NOMO-1 (cell line): ENCODE measurements around the gene JMJD7.

Experiments
- DNase-seq, 2 experiments: peaks; one replicate each; lab custom pipeline; 2025; ENCODE audit not compliant: unreplicated experiment in 2 of 2; lab: John Stamatoyannopoulos, UW

JMJD7 gene

DNA sequence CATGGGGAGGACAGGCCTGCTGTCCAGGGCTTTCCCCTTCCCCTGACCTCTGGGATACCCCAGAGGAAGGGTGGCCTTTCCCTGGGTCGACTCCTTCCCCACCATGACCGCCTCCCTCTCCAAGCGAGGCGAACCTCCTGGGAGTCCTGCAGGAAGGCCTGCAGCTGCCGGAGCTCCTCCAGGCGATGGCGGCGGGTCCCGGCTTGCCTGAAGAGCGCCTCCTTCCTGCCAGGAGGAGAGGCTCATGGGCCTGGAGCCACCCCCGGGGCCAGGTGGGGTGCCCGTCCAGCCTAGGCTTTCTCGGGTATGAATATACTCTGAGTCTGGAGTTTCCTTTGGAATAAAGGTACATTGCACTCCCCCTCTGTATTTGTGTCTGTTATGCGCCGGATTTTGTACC is 30.9 kb downstream of the JMJD7 start:
- no peak for DNase-seq

DNA sequence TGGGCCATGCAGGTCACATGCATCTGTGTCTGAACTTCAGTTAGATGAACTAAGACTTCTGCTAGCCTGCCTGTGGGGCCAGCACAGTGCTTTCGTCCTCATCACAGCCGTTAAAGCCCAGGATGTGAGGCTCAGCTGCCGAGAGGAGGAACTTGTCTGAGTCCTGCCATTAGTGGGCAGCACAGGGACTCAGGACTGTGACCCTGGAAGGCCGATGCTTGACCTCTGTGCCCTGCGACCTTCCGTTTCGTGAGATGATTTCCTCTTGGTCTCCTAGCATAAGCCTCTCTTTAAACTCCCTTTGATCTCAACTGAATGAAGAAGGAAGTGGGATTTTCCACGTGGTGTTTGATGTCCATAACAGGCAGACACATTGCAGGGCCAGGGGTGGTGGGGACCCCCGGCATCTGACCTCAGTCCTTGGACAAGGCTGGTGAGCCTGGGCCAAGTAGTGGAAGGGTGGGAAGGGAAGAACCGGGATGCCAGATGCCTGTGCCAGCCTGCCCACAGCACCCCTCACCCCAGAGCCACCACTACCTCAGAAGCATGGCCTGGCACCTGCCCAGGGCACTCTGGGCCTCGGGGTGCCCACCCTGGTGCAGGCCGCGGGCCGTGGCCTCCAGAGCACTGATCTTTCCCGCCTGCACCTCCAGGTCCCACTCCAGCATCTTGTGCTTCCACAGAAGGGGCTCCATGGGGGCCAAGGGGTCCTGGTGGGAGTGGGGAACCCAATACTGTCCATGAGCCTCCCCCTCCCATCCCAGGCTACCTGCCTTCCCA is 32.3 kb downstream of the JMJD7 start:
- DNase-seq = no peak

DNA sequence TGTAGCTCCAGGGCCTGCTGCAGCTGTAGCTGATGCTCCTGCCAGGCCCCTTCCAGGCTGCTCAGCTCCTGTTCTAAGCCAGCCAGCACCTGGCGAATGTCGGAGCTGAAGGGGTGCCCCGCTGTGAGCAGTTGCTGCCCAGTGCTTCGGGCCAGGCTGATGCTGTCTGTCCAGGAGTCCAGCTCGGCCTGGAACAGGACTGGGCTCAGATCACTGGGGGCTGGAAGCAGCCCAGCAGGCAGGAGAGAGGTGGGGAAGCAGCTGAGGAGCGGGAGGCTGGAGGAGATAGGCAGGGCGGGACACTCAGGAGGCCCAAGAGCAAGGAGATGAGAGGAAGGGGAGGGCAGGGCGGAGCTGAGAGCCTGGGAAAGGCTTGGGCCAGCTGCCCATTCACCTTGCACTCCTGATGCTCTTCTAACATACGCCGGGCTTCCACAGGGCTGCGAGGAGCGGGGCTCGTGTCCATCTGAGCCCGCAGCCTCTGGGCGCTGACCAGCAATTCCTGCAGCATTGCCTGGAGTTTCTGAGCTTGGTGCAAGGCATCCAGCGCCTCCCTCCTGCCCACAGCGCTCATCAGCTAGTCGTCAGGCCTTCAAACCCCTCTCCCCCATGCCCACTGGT is 34.0 kb downstream of the JMJD7 start:
- DNase-seq = no peak

DNA sequence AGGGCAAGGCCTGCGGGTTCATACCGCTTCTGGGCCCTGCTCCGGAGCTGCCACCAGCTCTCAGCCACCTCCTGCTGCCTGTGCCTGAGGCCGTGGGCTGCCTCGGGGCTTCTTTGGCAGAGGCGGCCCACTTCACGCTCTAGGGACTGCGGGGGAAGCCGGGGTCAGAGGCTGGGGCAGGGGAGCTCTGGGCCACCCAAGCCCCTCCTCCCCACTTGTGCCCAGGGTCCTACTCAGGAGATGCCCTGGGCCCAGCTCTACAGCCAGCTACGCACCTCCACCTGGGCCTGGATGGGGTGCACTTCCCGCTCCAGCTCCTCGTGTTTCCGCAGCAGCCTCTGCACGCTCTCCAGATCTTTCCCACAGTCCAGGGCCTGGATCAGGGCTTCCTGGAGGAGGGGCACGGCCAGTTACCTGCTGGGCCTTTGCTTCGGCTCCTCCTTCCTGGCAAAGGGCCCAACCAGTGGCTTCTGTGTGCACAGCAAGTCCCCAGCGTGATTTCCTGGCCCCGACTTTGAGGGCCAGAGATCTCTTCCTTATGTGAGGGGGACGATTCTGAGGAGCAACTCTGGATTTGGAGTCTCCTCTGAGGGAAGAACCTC is 34.7 kb downstream of the JMJD7 start:
- DNase-seq = no peak

- DNase-seq = no peak
These were observed 37.7 kb downstream of the JMJD7 start for GRCh38 chr15:41865490-41866055.

- no peak for DNase-seq
These were observed 38.4 kb downstream of the JMJD7 start for GRCh38 chr15:41866263-41866703.

DNA sequence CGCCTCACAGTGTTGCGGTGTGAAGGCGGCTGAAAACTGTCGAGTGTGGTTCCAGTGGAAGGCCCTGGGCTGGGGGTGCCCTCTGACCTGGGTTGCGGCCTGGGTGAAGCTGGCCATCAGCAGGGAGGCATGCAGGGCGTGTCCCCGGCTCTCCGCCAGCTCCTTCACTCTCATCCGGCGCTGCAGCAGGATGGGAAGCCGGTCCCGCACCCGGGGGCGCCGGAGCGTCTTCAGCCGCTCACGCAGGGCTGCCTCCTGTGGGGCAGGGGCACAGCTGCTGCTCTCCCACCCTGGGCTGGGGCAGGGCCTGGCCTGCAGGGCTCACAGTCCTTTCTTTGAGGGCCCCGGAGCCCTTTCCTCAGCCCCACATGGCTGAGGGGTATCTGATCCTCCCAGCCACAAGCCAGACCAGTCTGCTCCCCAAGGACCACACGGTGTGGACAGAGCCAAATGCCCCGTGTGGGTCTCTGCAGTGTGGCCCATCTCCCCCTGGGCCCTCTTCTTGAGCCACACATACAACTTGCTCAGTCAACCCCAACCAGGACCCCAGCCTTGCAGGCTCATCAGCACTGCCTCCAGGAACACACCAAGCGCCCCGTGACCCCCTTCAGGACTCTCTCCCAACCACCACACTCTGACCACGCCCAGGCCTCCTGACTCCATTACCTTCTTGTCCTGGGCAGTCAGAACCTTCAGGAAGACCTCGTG is 39.1 kb downstream of the JMJD7 start:
- no peak for DNase-seq

DNA sequence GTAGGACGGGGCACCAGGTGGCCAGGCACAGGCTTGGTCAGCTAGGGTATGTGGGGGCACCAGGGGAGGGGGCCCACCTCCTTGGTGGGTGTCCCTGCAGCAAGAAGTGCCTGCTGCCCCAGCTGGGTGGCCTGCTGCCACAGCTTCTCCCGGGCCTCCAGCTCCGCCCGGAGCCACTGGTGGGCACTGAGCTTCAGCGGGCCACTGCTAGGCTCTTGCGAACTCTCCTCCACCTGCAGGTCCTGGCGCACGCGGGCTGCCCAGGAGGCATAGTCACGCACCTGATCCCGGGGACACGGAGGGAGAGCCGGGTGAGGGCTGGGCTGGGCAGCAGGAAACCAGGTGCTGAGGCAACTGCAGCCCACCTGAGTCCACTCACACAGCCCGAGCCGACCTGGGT is 40.4 kb downstream of the JMJD7 start:
- DNase-seq = no peak

GRCh38 chr15:41869770-41870688 is 42.1 kb downstream of the JMJD7 start:
- no peak for DNase-seq

DNA sequence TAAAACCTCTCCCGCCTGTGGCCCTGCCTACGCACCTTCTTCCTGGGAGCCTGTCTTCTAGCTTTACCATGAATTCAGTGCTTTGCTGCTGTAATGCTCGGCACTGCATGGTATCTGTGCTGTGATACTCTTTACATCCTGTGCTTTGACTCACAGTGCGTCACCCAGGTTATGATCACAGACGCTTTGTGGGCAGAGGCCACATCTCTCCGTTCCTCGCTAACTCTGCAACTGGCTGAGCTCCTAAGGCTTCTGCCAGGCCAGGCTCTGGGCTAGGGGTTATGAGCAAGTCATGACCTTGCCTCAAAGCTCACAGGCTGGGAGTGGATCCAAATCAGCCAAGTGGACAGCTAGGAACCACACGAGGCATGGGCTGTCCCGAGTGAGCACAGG is 42.8 kb downstream of the JMJD7 start:
- DNase-seq = no peak

DNA sequence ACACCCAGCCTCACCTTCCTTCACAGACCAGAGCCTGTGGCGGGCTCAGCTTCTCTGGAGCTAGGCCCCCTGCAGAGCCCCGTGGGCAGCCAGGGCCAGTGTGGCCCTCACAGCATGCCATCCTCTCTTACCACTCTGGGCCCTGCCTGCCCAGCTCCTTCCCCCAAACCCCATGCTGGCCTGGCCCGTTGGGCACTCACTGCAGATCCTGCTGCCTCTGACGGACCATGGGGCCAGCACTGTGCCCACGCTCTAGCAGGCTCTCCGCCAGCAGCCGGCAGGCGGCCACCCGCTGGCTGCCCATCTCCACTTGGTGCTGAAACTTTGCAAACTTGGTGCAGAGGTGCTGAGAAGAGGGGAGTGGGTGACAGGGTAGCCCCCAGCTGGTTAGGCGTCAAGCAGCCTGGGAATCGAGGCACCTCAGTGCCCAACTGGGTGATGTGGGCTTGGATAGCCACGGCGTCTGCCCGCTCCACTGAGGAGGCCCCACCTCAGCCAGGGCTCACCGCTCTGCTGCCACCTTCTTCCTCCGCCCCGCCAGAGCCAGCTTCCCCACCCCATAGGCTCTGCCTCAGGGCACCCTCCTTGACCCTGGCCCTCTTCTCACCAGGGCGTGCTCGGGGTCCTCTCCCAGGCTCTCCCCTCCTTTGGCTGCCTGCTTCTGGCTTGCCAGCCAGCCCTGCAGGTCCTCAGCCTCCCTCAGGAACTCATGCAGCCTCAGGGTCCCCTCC is 43.4 kb downstream of the JMJD7 start:
- DNase-seq = no peak

DNA sequence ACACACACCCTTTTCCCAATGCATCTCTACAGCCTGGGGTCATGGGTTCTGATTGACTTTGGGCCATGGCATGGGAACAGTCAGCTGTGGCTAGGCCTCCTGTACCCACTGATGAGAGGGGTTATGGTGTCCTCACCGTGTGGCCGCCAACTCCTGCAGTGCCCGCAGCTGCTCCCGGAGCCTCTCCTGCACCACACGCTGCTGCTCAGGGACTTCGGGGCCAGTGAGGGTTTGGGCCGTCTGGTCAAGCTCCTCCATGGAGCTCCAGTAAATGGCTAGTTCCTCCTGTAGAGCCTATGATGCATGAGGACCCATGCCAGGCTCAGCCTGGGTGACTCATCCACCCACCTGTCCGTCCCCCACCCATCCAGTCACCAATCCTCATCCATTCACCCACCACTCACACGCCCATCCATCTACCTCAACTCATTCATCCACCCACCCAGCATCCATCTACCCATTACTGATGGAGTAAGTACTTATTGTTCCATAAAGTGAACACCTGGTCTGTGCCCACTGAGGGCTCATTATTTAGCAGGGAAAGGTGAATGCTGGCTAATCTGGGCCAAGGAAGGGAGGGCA is 44.4 kb downstream of the JMJD7 start:
- DNase-seq = no peak

DNA sequence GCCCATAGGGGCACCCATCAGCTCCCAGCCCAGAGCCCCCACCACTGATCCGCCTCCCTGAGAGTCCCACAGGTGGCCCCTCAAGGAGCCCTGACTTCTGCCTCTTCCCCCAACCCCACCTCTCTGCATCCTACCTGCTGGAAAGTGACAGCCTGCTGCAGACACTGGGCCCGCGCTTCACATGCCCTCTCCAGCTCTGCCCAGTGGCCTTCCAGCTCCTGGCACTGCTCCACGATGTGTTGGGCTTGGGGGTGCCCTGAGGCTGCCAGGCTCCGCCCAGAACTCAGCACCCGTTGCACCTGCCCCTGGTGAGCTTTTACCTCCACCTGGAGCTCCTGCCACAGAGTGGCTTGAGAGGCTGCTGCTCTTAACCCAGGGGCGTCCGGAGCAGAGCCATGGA is 45.8 kb downstream of the JMJD7 start:
- DNase-seq = no peak

DNA sequence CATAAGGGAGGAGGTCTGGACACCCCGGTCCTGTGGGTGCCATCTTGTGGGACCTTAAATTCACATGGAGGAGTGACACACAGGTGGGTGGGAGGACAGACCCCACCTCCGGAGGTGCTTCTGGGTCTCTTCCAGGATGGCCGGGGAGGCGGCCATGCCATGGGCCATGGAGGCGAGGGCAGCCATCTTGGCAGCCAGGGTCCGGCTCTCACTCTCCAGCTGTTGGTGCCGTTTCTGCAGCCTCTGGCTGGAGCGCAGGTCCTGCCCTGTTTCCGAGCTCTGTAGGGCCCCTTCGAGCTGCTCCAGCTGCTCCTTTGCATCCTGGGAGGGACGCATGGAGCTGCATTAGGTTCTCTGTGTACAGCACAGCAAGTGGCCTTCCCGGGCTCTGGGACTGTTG is 46.8 kb downstream of the JMJD7 start:
- no peak for DNase-seq

GRCh38 chr15:41876007-41876406 is 48.1 kb downstream of the JMJD7 start:
- DNase-seq = no peak

DNA sequence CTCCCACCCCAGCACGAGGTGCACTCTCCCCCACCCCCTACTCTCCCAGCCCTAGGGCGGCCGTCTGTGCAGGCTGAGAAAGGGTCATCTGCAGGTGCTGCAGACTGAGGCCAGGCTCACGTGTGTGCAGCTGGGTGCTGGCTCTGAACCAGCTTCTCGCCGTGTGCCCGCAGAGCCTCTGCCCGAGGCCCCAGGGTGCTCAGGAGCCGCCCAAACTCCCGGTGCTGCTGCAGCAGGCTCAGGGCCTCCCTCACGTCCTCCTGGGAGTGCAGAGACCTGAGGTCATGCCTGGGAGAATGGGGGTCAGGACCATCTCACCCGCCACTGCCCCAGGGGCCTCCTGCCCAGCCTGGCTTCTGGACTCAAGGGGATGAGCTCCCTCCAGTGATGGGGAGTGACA is 48.8 kb downstream of the JMJD7 start:
- DNase-seq = no peak

DNA sequence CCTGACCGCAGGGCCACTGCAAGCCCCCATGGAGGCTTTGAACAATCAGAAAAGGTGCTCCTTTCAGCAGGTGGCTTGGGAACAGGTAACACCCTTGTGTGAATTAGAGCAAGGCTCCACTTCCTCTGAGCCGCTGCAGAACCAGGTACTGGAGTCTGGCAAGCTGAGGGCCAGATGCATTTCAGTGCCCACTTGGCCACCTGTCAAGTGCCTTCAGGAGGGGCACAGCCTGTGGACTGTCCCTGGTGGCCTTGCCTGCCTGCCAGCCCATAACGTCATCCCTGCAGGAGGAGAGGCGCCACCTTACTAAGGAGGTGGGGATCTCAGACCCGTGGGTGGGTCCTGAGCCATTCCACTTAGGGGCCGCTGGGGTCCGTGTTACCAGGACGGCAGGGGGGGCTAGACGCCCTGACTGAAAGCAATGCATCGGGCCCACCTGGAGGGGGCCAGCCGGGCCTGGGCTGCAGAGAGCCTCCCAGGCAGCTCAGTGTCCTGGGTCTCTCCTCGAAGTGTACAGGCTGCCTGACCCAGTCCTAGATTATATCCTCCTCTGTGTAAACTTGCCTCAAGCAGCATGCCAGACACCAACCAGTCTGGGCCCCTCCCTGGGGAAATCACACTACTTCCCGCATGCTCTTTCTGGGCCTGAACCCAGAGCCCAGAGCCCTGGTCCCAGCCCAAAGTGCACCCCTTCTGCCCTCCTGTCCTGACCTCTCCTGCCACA is 49.9 kb downstream of the JMJD7 start:
- DNase-seq = no peak

GRCh38 chr15:41878355-41878699 is 50.4 kb downstream of the JMJD7 start:
- DNase-seq = no peak
